ENCODE measurements around the gene PLEK2.

DNA sequence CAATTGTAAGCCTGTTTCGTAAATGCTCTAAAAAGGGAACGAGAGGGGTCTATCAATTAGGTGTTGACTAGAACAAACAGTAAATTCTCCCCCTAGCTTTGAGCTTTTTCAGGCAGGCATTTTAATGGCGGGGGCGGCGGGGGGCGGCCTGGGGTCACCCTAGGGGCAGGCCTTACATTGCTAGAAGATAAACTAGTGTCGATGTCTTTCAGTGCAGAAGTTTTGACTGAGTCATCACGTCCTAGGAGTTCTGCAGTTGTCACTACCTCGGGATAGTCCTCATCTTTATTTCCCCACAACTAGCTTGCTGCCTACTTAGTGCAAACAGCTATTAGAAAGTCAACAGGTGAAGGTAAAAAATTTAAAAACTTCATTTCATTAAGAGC lies 54.0 kb downstream of the PLEK2 start:
- TF ChIP-seq EZH2 (IDR thresholded peaks at IDR 0.05) (no peak), POLR2AphosphoS5 (IDR thresholded peaks at IDR 0.05; ENCODE audit: borderline replicate concordance, low read depth, low read length) (no peak), FOXP2 (optimal IDR thresholded peaks at IDR 0.05; ENCODE audit: control extremely low read depth, extremely low read length, insufficient read depth) (no peak)
